PC-9 (cell line): Measurements from ENCODE around the gene OSTN. TPM values are rescaled to one million over a fixed set of nuclear protein-coding genes. Genes with fewer than 3 reads are reported as not detected.

ENCODE experiments used
- BruUV-seq: library from RNA; stranded (reverse); fragments of 400-500 nt; replicated peaks from 2 replicates; lab custom pipeline; 2021; lab: Mats Ljungman, UMichigan
- CTCF ChIA-PET: fragments of 300-600 bp; sonication (Branson Sonifier 250); formaldehyde crosslinking; loops from one replicate; lab custom pipeline; 2022; ENCODE audit warnings: antibody characterized with exemption; lab: Charles Lee
- POLR2A ChIA-PET: fragments of 300-600 bp; sonication (Branson Sonifier 250); formaldehyde crosslinking; loops from one replicate; lab custom pipeline; 2022; ENCODE audit warnings: antibody characterized with exemption; ENCODE audit not compliant: unreplicated experiment; lab: Charles Lee
- DNase-seq, 2 experiments: peaks; one replicate each; pipeline versions ENCODE4 v3.0.0 to v3.0.0-alpha.2; 2015 to 2022; ENCODE audit warnings: mixed read lengths in 1 of 2
- H2AFZ ChIP-seq: fragments of 200-600 bp; sonication (generic); 2 replicates; pipeline ENCODE4 v1.8.1; 2017; ENCODE audit warnings: antibody characterized with exemption
- H3F3A ChIP-seq: fragments of 200-600 bp; sonication (generic); 2 replicates; pipeline ENCODE4 v1.8.1; 2017; ENCODE audit warnings: antibody characterized with exemption, mild to moderate bottlenecking, low read depth; ENCODE audit not compliant: insufficient read depth
- H3K27ac ChIP-seq: fragments of 200-600 bp; sonication (generic); 2 replicates; pipeline ENCODE4 v1.6.1; 2016; ENCODE audit warnings: mixed run types
- H3K27me3 ChIP-seq: fragments of 200-600 bp; sonication (generic); 2 replicates; pipeline ENCODE4 v1.6.1; 2016; ENCODE audit warnings: low read depth, mixed run types; ENCODE audit not compliant: insufficient read depth
- H3K36me3 ChIP-seq: fragments of 200-600 bp; sonication (generic); 2 replicates; pipeline ENCODE4 v1.6.1; 2016; ENCODE audit warnings: low read depth, mixed run types
- H3K4me1 ChIP-seq: fragments of 200-600 bp; sonication (generic); replicated peaks from 2 replicates; pipeline ENCODE4 v1.6.1; 2016; ENCODE audit warnings: mixed run types; ENCODE audit not compliant: insufficient read depth
- H3K4me2 ChIP-seq: fragments of 200-600 bp; sonication (generic); 2 replicates; pipeline ENCODE4 v1.6.1; 2017; ENCODE audit warnings: mixed run types
- H3K4me3 ChIP-seq: fragments of 200-600 bp; sonication (generic); 2 replicates; pipeline ENCODE4 v1.6.1; 2016; ENCODE audit warnings: mixed run types
- H3K79me2 ChIP-seq: fragments of 200-600 bp; sonication (generic); 2 replicates; pipeline ENCODE4 v1.6.1; 2017; ENCODE audit warnings: low read depth, mixed run types
- H3K9me2 ChIP-seq: fragments of 200-600 bp; sonication (generic); 2 replicates; pipeline ENCODE4 v1.8.1; 2017; ENCODE audit warnings: mild to moderate bottlenecking; ENCODE audit not compliant: insufficient read depth
- H3K9me3 ChIP-seq: fragments of 200-600 bp; sonication (generic); 2 replicates; pipeline ENCODE4 v1.8.1; 2016; ENCODE audit warnings: low read depth; ENCODE audit not compliant: insufficient read depth
- H4K20me1 ChIP-seq: fragments of 200-600 bp; sonication (generic); 2 replicates; pipeline ENCODE4 v1.8.1; 2017; ENCODE audit not compliant: insufficient read depth
- CTCF ChIP-seq: fragments of 200-600 bp; sonication (generic); conservative IDR thresholded peaks from 2 replicates; pipeline ENCODE4 v1.6.1; 2017; ENCODE audit warnings: mixed run types, antibody characterized with exemption, mild to moderate bottlenecking, moderate library complexity
- EZH2 ChIP-seq: fragments of 200-600 bp; sonication (generic); IDR thresholded peaks from 2 replicates; pipeline ENCODE4 v1.8.0; 2017; ENCODE audit warnings: antibody characterized with exemption, low read depth
- intact Hi-C: fragments of 100-400 bp; cut with micrococcal nuclease; formaldehyde crosslinking; loops from one replicate; pipeline ENCODE4 v1.10.0; 2022; ENCODE audit not compliant: unreplicated experiment
- total RNA-seq: library from RNA; stranded (reverse); gene quantifications from 2 replicates; pipeline ENCODE4 v1.2.3, GENCODE V29; 2021

Gene OSTN
- total RNA-seq, 1 experiment from 2014 or later = not detected

DNA sequence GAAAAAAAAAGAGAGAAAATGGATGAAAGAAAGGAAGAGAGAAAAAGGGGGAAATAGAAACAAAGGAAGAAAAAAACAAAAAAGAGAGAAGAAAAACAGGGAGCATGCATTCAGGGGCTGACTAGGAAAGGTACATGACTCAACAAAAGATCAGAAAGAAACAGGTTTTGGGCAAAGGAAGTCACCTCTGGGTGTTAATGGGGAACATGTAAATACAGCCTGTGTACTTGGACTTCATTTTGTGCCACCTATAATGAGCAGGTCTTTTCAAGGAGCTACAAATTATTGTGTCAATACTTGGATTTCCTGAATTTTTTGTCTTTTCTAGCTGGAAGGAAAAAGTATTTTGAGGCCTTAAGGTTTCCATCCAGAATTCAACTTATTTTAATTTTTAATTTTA is 76.7 kb downstream of the OSTN start:
- Histone ChIP-seq H3K27me3 (no peaks in the 10 kb centered on the region), H2AFZ (no peak overlapping the region), H3K27ac (no peak overlapping the region), H3K9me2 (no peaks in the 10 kb centered on the region), H3K79me2 (no peaks in the 10 kb centered on the region), H3K4me3 (no peak overlapping the region), H3K4me1 (no peaks in the 10 kb centered on the region), H3F3A (no peaks in the 10 kb centered on the region; the same call in 1 of the 2 replicates), H3K9me3 (no peaks in the 10 kb centered on the region; the same call in 1 of the 2 replicates), H4K20me1 (no peaks in the 10 kb centered on the region), H3K4me2 (no peak overlapping the region), H3K36me3 (no peaks in the 10 kb centered on the region)
- DNase-seq = no peak
- POLR2A ChIA-PET = no interaction called here
- intact Hi-C loops = no loop called here
- TF ChIP-seq CTCF = no peak
- TF ChIP-seq EZH2 = no peak
- no TSS peak for BruUV-seq
- CTCF ChIA-PET = no interaction called here

DNA sequence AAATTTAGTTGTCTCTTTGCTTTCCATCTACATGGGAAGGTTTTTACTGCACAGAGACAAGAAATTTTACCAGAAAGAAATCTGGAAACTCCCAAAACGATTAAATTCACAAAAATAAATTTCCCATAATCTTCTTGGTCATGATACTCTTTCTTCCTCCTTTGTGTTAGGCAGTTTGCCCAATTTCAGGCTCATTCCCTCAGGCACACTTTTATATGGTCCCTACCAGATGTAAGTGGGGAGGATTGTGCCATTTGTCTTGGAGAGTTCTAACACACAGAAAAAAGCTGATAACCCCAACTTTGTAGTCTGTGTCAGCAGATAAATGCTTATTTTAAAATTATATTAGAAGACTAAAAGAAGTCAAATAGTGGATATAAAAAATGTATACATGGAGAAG is 81.1 kb downstream of the OSTN start:
- intact Hi-C loops = no loop called here
- ChIA-PET POLR2A (no interaction called here), CTCF (no interaction called here)
- no peaks in the 10 kb centered on the region; the same call in none of the 2 replicates for H3K9me3 ChIP-seq
- no peak overlapping the region for H2AFZ ChIP-seq
- H3K4me1 ChIP-seq = no peaks in the 10 kb centered on the region
- no peaks in the 10 kb centered on the region for H3K36me3 ChIP-seq
- DNase-seq = no peak
- no peaks in the 10 kb centered on the region for H3K27me3 ChIP-seq
- no peaks in the 10 kb centered on the region for H4K20me1 ChIP-seq
- H3F3A ChIP-seq = no peaks in the 10 kb centered on the region; the same call in 1 of the 2 replicates
- no TSS peak for BruUV-seq
- TF ChIP-seq EZH2 = no peak
- TF ChIP-seq CTCF = no peak
- no peak overlapping the region for H3K4me2 ChIP-seq
- no peak overlapping the region for H3K4me3 ChIP-seq
- no peak overlapping the region for H3K27ac ChIP-seq
- H3K79me2 ChIP-seq = no peaks in the 10 kb centered on the region
- H3K9me2 ChIP-seq = no peaks in the 10 kb centered on the region

- no peaks in the 10 kb centered on the region for H3K79me2 ChIP-seq
- POLR2A ChIA-PET = interaction anchor here (0.6 kb wide), 1 partner anchor 861 kb away, joined by 4 read pairs; no protein-coding TSS in a partner anchor
- intact Hi-C loops = no loop called here
Observed at GRCh38 chr3:191280882-191281281, 81.8 kb downstream of the OSTN start.

More at GRCh38 chr3:191280882-191281281, 81.8 kb downstream of the OSTN start:
- no peaks in the 10 kb centered on the region for H3K27me3 ChIP-seq
- H3K36me3 ChIP-seq = no peaks in the 10 kb centered on the region
- H4K20me1 ChIP-seq = no peaks in the 10 kb centered on the region
- H3K4me1 ChIP-seq = no peaks in the 10 kb centered on the region
- no peaks in the 10 kb centered on the region for H3K9me2 ChIP-seq
- TF ChIP-seq EZH2 = no peak
- TF ChIP-seq CTCF = no peak
- no peaks in the 10 kb centered on the region; the same call in none of the 2 replicates for H3K9me3 ChIP-seq
- H2AFZ ChIP-seq = no peak overlapping the region
- H3F3A ChIP-seq = no peaks in the 10 kb centered on the region; the same call in 1 of the 2 replicates
- DNase-seq = peak in 1 of 2 experiments; percentile 20
- no peak overlapping the region for H3K4me2 ChIP-seq
- no peak overlapping the region for H3K27ac ChIP-seq
- no TSS peak for BruUV-seq
- no peak overlapping the region for H3K4me3 ChIP-seq
- CTCF ChIA-PET = interaction anchor here (0.6 kb wide), 1 partner anchor 144 kb away, joined by 8 read pairs; no protein-coding TSS in a partner anchor
